ENCODE results near the gene PGBD2. TPM values are rescaled to one million over a fixed set of nuclear protein-coding genes. Genes with fewer than 3 reads are reported as not detected.

Gene PGBD2
- total and polyA plus RNA-seq, 9 of the 15 experiments (the other 6 are each of a cell fraction or from before 2014, with no cell fraction given): 11.9 to 21.8 (median 14.7) TPM

GRCh38 chr1:248858891-248859889, 46.8 kb upstream of the PGBD2 start, which contains the start of gene ZNF692 (continued):
- TF ChIP-seq TCF15 (CRISPR knock-in tag; IDR thresholded peaks at IDR 0.05) (0 out of 2 replicates have a peak, but pooled peaks have one; percentile 14), RB1 (IDR thresholded peaks at IDR 0.05; ENCODE audit: low read depth) (peak; percentile 71; the same call in 1 of the 2 replicates), E2F3 (CRISPR knock-in tag; IDR thresholded peaks at IDR 0.05) (no peak; the same call in 1 of the 2 replicates), HDGF (IDR thresholded peaks at IDR 0.05) (no peak), MTA3 (IDR thresholded peaks at IDR 0.05; ENCODE audit: borderline replicate concordance) (peak; percentile 54; the same call in 1 of the 2 replicates), CBFA2T3 (IDR thresholded peaks at IDR 0.05) (no peak), HCFC1 (IDR thresholded peaks at IDR 0.05; ENCODE audit: low read depth, low read length) (peak; percentile 72), HDAC8 (tag; IDR thresholded peaks at IDR 0.05) (0 out of 2 replicates have a peak, but pooled peaks have one; percentile 67), POLR3A (IDR thresholded peaks at IDR 0.05; ENCODE audit: borderline replicate concordance, extremely low read depth, insufficient read depth, insufficient read length) (no peak), NELFE (IDR thresholded peaks at IDR 0.05; ENCODE audit: insufficient read depth, insufficient read length) (no peak), GTF2F1 (IDR thresholded peaks at IDR 0.05; ENCODE audit: low read depth, low read length) (peak; percentile 65), CBX3 (IDR thresholded peaks at IDR 0.05; ENCODE audit: borderline replicate concordance in 1 of 2, low read length in 2 of 2) (peak in 1 of 2 experiments; percentile 60; a peak in 1 of 3 replicates), NFXL1 (CRISPR knock-in tag; IDR thresholded peaks at IDR 0.05) (peak; percentile 58; the same call in 1 of the 2 replicates), CREB3L1 (IDR thresholded peaks at IDR 0.05; ENCODE audit: borderline replicate concordance, low read depth) (peak; percentile 70), MIER1 (IDR thresholded peaks at IDR 0.05; ENCODE audit: low read depth) (no peak), HNRNPUL1 (IDR thresholded peaks at IDR 0.05; ENCODE audit: low read length) (no peak), ZBTB49 (CRISPR knock-in tag; IDR thresholded peaks at IDR 0.05; ENCODE audit: borderline replicate concordance) (no peak; the same call in 1 of the 2 replicates), ZNF280A (IDR thresholded peaks at IDR 0.05; ENCODE audit: low read depth, partially characterized antibody) (no peak), ARID1B (IDR thresholded peaks at IDR 0.05) (peak; percentile 26; the same call in 1 of the 2 replicates), PTTG1 (tag; IDR thresholded peaks at IDR 0.05; ENCODE audit: low read depth) (no peak), NONO (IDR thresholded peaks at IDR 0.05; ENCODE audit: low read depth in 2 of 2, low read length in 1 of 2) (peak; percentile 1 to 43; a peak in 3 of 4 replicates), ESRRA (IDR thresholded peaks at IDR 0.05; ENCODE audit: borderline replicate concordance, low read depth) (peak; percentile 86)
